Ovary (tissue), 9 donors: ENCODE measurements around the gene PLB1. TPM values are rescaled to one million over a fixed set of nuclear protein-coding genes. Genes with fewer than 3 reads are reported as not detected.

Experiments
- DNase-seq, 5 donors: peaks; one replicate each; pipeline ENCODE4 v3.0.0-alpha.2; 2019 to 2020
- H3K27ac ChIP-seq, 2 donors: fragments of 200-600 bp; one replicate each; pipeline versions ENCODE4 v1.5.1 to v1.8.0; 2019 to 2022
- H3K27me3 ChIP-seq: fragments of 200-600 bp; one replicate; pipeline ENCODE4 v1.8.0; 2022
- H3K36me3 ChIP-seq: fragments of 200-600 bp; sonication (generic); one replicate; pipeline ENCODE4 v1.5.1; 2019
- H3K4me1 ChIP-seq: one replicate; pipeline ENCODE4 v1.8.1; 2013; ENCODE audit warnings: mild to moderate bottlenecking, moderate library complexity; ENCODE audit not compliant: insufficient read depth
- H3K4me3 ChIP-seq: fragments of 200-600 bp; sonication (generic); one replicate; pipeline ENCODE4 v1.5.1; 2017
- H3K9me3 ChIP-seq, 2 donors: fragments of 200-600 bp in 1 of 2; sonication (generic) in 1 of 2; one replicate each; pipeline versions ENCODE4 v1.5.1 to v1.8.1; 2013 to 2019; ENCODE audit warnings: mild to moderate bottlenecking in 1 of 2, moderate library complexity in 1 of 2
- EP300 ChIP-seq: sonication (generic); formaldehyde crosslinking; IDR thresholded peaks from one replicate; pipeline ENCODE4 v1.6.1; 2017; ENCODE audit warnings: antibody characterized with exemption
- POLR2A ChIP-seq: fragments of 450-650 bp; IDR thresholded peaks from one replicate; pipeline ENCODE4 v1.6.1; 2017; ENCODE audit warnings: antibody characterized with exemption, mild to moderate bottlenecking, moderate library complexity
- WGBS, 3 donors: extraction: QIAGEN DNeasy Blood & Tissue Kit in 1 of 3; methylation state at CpG; one replicate each; pipeline versions ENCODE4 v1.1.5 to v1.1.7; 2013 to 2017; 5-methylcytosine and 5-hydroxymethylcytosine counted together
- intact Hi-C, 4 donors: fragments of 100-400 bp; cut with DNase I; formaldehyde crosslinking; loops; one replicate each; pipeline versions ENCODE4 v1.11.0 to v1.15.1; 2022 to 2023
- polyA plus RNA-seq, 2 donors: library from polyadenylated mRNA; stranded (reverse); fragments of 200-250 nt in 1 of 2; fragments of 350-450 nt in 1 of 2; fragmentation: Illumina TruSeq in 1 of 2; extraction: RNeasy Lipid Tissue Mini Kit (QIAGEN cat#74804) in 1 of 2; gene quantifications; one replicate each; pipeline ENCODE4 v1.2.3, GENCODE V29; 2013 to 2014
- total RNA-seq, 7 donors: library from RNA; depleted of rRNA in 2 of 7; stranded (reverse); fragments of >200 nt in 2 of 7; fragmentation: NEBNext Ultra II Directional in 3 of 7; extraction: Animal tissue kit (Norgen Biotek cat#: 25700) in 3 of 7; gene quantifications; one replicate each; pipeline versions ENCODE4 v1.1.0 to v1.2.4, GENCODE V29; 2016 to 2023
- TF ChIP-seq, protein P1 (sequence below), 3 donors: fragments of 450-650 bp in 2 of 3; fragments of 200-600 bp in 1 of 3; IDR thresholded peaks; one replicate each; pipeline versions ENCODE4 v1.5.1 to v1.8.0; 2016 to 2022; ENCODE audit warnings: antibody characterized with exemption in 3 of 3, mild to moderate bottlenecking in 1 of 3
- donor health status: DM: no; HTN: no; CAD: no; lungs with moderate emphysema.
- donor health status: DM: no; HTN: no; CAD: no.
- donor health status: Bipolar disorder and iron deficiency.
- donor health status: DM: yes; HTN: yes; CAD: no.
- donor health status: DM: no; HTN: no; CAD: no.
- donor health status: DM: yes; HTN: yes; CAD: no.

The PLB1 gene
- total and polyA plus RNA-seq, 9 donors: 0.99 to 9.3 (median 2.7) TPM

DNA sequence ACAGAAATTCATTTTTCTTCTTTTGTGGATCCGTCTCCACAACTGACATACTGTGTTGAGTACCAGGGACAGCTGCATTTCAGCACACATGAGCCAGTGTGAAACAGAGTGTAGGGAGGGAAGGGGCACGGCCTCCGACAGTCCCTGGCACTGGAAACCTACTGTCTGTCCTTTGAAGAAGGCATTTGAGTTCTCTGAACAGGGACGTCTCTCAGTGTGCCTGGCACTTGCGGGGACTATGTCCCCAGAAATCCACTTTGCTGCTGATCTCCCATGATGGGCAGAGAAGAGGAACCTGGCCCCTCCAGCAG lies 48.1 kb downstream of the PLB1 start:
- intact Hi-C loops: no loop called here
- Histone ChIP-seq H3K4me3 (no peak overlapping the region), H3K27me3 (no peaks in the 10 kb centered on the region), H3K36me3 (no peaks in the 10 kb centered on the region), H3K27ac (no peak overlapping the region), H3K4me1 (no peaks in the 10 kb centered on the region), H3K9me3 (no peaks in the 10 kb centered on the region)
- TF ChIP-seq EP300: no peak
- TF ChIP-seq POLR2A: no peak
- TF ChIP-seq, protein P1, sequence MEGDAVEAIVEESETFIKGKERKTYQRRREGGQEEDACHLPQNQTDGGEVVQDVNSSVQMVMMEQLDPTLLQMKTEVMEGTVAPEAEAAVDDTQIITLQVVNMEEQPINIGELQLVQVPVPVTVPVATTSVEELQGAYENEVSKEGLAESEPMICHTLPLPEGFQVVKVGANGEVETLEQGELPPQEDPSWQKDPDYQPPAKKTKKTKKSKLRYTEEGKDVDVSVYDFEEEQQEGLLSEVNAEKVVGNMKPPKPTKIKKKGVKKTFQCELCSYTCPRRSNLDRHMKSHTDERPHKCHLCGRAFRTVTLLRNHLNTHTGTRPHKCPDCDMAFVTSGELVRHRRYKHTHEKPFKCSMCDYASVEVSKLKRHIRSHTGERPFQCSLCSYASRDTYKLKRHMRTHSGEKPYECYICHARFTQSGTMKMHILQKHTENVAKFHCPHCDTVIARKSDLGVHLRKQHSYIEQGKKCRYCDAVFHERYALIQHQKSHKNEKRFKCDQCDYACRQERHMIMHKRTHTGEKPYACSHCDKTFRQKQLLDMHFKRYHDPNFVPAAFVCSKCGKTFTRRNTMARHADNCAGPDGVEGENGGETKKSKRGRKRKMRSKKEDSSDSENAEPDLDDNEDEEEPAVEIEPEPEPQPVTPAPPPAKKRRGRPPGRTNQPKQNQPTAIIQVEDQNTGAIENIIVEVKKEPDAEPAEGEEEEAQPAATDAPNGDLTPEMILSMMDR (IDR thresholded peaks at IDR 0.05): no peak
- DNase-seq: no peak
- WGBS, 3 donors: 79 to 84% (median 83%) methylated on average over 5 of the region's 5 CpGs

DNA sequence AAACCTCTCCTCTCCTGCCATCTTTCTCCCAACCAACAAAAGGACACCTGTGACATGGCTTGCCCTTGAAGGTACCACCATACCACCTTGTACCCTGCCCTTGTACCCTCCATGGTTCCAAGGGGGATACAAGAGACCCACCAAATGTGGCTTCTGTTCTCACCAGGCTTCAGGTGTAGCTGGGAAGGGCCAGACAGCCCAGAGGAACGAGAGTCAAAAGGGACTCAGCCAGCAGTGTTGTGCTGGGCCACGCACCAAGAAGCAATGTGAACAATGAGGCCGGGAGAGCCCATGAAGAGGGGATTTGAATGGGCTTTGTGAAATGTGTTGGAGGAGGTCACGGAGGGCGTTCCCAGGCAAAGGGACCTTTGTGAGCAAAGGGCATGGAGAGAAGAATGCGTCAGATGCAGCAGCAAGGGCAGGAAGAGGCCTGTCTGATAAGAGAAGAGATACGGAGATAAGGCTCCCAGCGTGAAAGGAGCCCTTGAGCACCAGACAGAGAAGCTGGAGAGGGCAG lies 48.6 kb downstream of the PLB1 start:
- Histone ChIP-seq H3K36me3 (no peaks in the 10 kb centered on the region), H3K27me3 (no peaks in the 10 kb centered on the region), H3K4me3 (no peak overlapping the region), H3K9me3 (no peaks in the 10 kb centered on the region), H3K4me1 (no peaks in the 10 kb centered on the region), H3K27ac (no peak overlapping the region)
- TF ChIP-seq POLR2A (no peak), EP300 (no peak)
- TF ChIP-seq, protein P1 (IDR thresholded peaks at IDR 0.05): no peak
- no peak for DNase-seq
- 66 to 77% (median 74%) methylated on average over 8 of the region's 8 CpGs for WGBS, 3 donors
- intact Hi-C loops: no loop called here

DNA sequence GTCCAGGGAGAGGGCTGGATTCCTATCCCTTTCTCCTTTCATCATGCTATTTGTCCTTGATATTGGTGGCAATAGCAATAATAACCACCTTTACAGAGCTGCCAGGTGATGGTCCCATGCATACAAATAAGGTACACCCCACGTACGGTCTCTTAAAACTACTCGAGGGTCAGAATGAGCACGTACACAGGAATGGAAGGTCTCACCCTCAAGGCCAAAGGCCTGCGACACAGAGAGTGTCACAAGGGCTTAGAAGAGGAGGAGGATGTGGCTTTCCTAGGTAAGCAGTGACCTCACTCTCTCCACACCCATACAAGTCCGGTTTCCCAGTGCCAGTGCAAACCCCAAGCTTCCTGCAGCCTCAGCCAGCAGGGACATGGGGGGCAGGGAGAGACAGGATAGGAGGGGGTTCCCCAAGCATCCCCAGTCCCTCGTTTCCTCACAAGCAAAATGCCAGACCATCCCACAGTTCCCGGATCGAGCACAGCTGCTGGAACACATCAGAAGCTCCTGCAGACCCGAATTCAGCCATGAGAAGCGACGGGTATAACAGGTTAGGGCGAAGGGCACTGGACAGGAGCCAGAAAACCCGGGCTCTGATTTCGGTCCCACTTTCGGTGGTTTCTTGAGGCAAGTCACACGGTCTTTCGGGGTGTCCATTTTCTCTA lies 49.2 kb downstream of the PLB1 start:
- Histone ChIP-seq H3K4me3 (no peak overlapping the region), H3K27ac (no peak overlapping the region), H3K36me3 (no peaks in the 10 kb centered on the region), H3K27me3 (no peaks in the 10 kb centered on the region), H3K9me3 (no peaks in the 10 kb centered on the region), H3K4me1 (no peaks in the 10 kb centered on the region)
- intact Hi-C loops: no loop called here
- TF ChIP-seq POLR2A (no peak), EP300 (no peak)
- TF ChIP-seq, protein P1 (IDR thresholded peaks at IDR 0.05): no peak
- WGBS, 3 donors: 73 to 80% (median 77%) methylated on average over 18 of the region's 18 CpGs
- no peak for DNase-seq

DNA sequence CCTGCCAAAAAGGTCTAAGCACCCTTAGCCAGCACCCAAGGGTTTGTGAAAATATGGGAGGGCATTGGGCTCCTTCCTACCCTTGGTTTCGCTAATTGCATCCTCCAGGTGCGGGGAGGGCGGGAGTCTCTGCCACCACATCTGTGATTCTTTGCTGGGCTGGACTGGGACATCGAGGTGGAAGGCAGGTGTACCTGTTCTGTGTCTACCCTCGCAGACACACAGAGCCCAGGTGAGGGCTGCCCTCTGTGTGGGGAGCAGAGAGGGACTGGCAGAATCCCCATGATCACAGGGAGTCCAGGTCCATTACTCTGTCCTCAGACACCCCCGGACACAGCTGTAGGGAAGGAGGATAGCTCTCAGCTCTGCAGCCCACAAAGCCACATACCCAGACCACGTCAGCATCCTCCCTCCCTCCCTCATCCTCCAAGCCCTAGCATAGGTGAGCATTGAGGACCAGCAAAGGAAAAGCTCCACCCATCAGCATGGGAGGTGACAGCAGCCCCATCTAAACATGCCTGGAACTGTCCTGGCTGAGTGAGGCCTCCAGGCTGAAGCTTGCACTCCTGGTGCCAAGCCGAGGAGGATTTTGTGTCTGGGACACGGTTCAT lies 49.8 kb downstream of the PLB1 start:
- H3K9me3 ChIP-seq: no peaks in the 10 kb centered on the region
- TF ChIP-seq, protein P1 (IDR thresholded peaks at IDR 0.05): no peak
- 81 to 84% (median 82%) methylated on average over 9 of the region's 9 CpGs for WGBS, 3 donors
- H3K4me3 ChIP-seq: no peak overlapping the region
- no peak overlapping the region for H3K27ac ChIP-seq
- DNase-seq: no peak
- intact Hi-C loops: no loop called here
- no peaks in the 10 kb centered on the region for H3K27me3 ChIP-seq
- no peaks in the 10 kb centered on the region for H3K4me1 ChIP-seq
- no peaks in the 10 kb centered on the region for H3K36me3 ChIP-seq
